Caco-2 (cell line): Measurements from ENCODE around the gene HRCT1. TPM values are rescaled to one million over a fixed set of nuclear protein-coding genes. Genes with fewer than 3 reads are reported as not detected.
A peak's percentile ranks its signal among the peaks of the same experiment; 100 is the strongest.

Experiments
- BruUV-seq: library from RNA; stranded (reverse); fragments of 400-500 nt; replicated peaks from 2 replicates; lab custom pipeline; 2021; lab: Mats Ljungman, UMichigan
- CTCF ChIA-PET: fragments of 300-600 bp; sonication (Branson Sonifier 250); formaldehyde crosslinking; loops from one replicate; lab custom pipeline; 2022; ENCODE audit warnings: antibody characterized with exemption; lab: Charles Lee
- POLR2A ChIA-PET: fragments of 300-600 bp; sonication (Branson Sonifier 250); formaldehyde crosslinking; loops from one replicate; lab custom pipeline; 2022; ENCODE audit warnings: antibody characterized with exemption; lab: Charles Lee
- DNase-seq, 2 experiments: peaks; one replicate each; pipeline versions ENCODE4 v3.0.0 to v3.0.0-alpha.2; 2020 to 2022
- H3K27me3 ChIP-seq: replicated peaks from 2 replicates; pipeline ENCODE4 v1.6.0; 2011; ENCODE audit warnings: low read length; ENCODE audit not compliant: control insufficient read depth, insufficient read depth
- H3K36me3 ChIP-seq: 2 replicates; pipeline ENCODE4 v1.5.1; 2011; ENCODE audit warnings: low read length; ENCODE audit not compliant: control insufficient read depth, insufficient read depth
- H3K4me1 ChIP-seq: fragments of 250-450 bp; sonication (Bioruptor Pico); 2 replicates; pipeline ENCODE4 v1.5.1; 2020; ENCODE audit warnings: mild to moderate bottlenecking
- H3K4me3 ChIP-seq: 2 replicates; pipeline ENCODE4 v1.5.1; 2011; ENCODE audit warnings: low read depth, mild to moderate bottlenecking, control low read depth, low read length
- H3K9me3 ChIP-seq: fragments of 250-450 bp; sonication (Bioruptor Pico); 2 replicates; pipeline ENCODE4 v1.5.1; 2020; ENCODE audit warnings: mild to moderate bottlenecking, moderate library complexity
- H3K27ac Mint-ChIP-seq: one replicate; pipeline ENCODE4 v1.8.0; 2022; ENCODE audit warnings: mixed read lengths; ENCODE audit not compliant: unreplicated experiment
- H3K27me3 Mint-ChIP-seq: one replicate; pipeline ENCODE4 v1.8.0; 2022; ENCODE audit warnings: mixed read lengths; ENCODE audit not compliant: insufficient read depth, unreplicated experiment
- H3K36me3 Mint-ChIP-seq: one replicate; pipeline ENCODE4 v1.8.0; 2022; ENCODE audit warnings: mild to moderate bottlenecking, mixed read lengths; ENCODE audit not compliant: insufficient read depth, unreplicated experiment
- H3K4me1 Mint-ChIP-seq: one replicate; pipeline ENCODE4 v1.8.0; 2022; ENCODE audit warnings: low read depth, mixed read lengths; ENCODE audit not compliant: unreplicated experiment
- H3K4me3 Mint-ChIP-seq: one replicate; pipeline ENCODE4 v1.8.0; 2022; ENCODE audit warnings: mild to moderate bottlenecking, moderate library complexity, mixed read lengths; ENCODE audit not compliant: unreplicated experiment
- H3K9me3 Mint-ChIP-seq: one replicate; pipeline ENCODE4 v1.8.0; 2022; ENCODE audit warnings: mixed read lengths; ENCODE audit not compliant: unreplicated experiment
- intact Hi-C: fragments of 100-400 bp; cut with micrococcal nuclease; formaldehyde crosslinking; loops from one replicate; pipeline ENCODE4 v1.10.0; 2022; ENCODE audit not compliant: unreplicated experiment
- total RNA-seq: library from RNA; stranded (reverse); gene quantifications from 2 replicates; pipeline ENCODE4 v1.2.3, GENCODE V29; 2022
- TF ChIP-seq, protein P1 (sequence below), 2 experiments: fragments of 200-600 bp in 1 of 2; IDR thresholded peaks; 1 replicate in 1 of 2; 2 replicates in 1 of 2; pipeline versions ENCODE4 v1.5.1 to v1.8.0; 2011 to 2022; ENCODE audit warnings: antibody characterized with exemption in 1 of 2, control low read depth in 1 of 2, inconsistent platforms in 1 of 2, low read depth in 1 of 2, low read length in 1 of 2, mild to moderate bottlenecking in 1 of 2, moderate library complexity in 1 of 2; ENCODE audit not compliant: insufficient read depth in 1 of 2, severe bottlenecking in 1 of 2, unreplicated experiment in 1 of 2

Gene HRCT1
- total RNA-seq, 1 experiment from 2014 or later: not detected

DNA sequence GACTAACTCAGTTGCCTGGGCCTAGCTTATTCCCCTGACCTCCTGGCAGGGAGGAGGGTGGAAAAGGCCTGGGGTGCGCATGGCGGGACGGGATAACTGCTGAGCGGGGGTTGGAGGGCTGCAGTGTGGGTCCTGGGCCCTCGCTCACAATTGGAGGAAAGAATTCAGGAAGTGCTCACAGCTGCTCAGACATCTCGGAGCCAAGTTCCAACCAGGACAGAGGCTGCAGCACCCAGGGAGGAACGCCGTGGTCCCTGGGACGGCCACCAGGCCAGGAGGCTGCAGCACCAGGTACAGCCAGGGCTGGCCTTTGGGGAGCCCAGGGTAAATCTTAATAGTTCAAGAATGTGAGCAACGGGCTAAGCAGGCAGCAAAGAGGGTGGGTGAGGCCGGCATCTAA is 3.3 kb downstream of the HRCT1 start, which contains the start of gene SPAAR:
Gene SPAAR, plus strand, starts transcription at position 217 of the 400 bp plus-strand sequence. CDS start 974 bp downstream, outside the sequence.
- DNase-seq: no peak
- Histone ChIP-seq H3K36me3 (no peaks in the 10 kb centered on the region), H3K4me1 (peaks cover 34% of the 10 kb centered on the region), H3K9me3 (no peaks in the 10 kb centered on the region), H3K4me3 (no peak within 1 kb of the TSS), H3K27me3 (no peaks in the 10 kb centered on the region)
- Mint-ChIP-seq H3K9me3 (no peaks in the 10 kb centered on the region), H3K27ac (peak within 1 kb of the TSS; percentile 38), H3K4me3 (no peak within 1 kb of the TSS), H3K4me1 (no peaks in the 10 kb centered on the region), H3K27me3 (no peaks in the 10 kb centered on the region), H3K36me3 (no peaks in the 10 kb centered on the region)
- CTCF ChIA-PET: no interaction called here
- POLR2A ChIA-PET: no interaction called here
- TF ChIP-seq, protein P1, sequence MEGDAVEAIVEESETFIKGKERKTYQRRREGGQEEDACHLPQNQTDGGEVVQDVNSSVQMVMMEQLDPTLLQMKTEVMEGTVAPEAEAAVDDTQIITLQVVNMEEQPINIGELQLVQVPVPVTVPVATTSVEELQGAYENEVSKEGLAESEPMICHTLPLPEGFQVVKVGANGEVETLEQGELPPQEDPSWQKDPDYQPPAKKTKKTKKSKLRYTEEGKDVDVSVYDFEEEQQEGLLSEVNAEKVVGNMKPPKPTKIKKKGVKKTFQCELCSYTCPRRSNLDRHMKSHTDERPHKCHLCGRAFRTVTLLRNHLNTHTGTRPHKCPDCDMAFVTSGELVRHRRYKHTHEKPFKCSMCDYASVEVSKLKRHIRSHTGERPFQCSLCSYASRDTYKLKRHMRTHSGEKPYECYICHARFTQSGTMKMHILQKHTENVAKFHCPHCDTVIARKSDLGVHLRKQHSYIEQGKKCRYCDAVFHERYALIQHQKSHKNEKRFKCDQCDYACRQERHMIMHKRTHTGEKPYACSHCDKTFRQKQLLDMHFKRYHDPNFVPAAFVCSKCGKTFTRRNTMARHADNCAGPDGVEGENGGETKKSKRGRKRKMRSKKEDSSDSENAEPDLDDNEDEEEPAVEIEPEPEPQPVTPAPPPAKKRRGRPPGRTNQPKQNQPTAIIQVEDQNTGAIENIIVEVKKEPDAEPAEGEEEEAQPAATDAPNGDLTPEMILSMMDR (IDR thresholded peaks at IDR 0.05; ENCODE audit: insufficient read depth in 1 of 2, low read depth in 1 of 2, low read length in 1 of 2, severe bottlenecking in 1 of 2, unreplicated experiment in 1 of 2): no peak
- no TSS peak for BruUV-seq
- intact Hi-C loops: no loop called here

DNA sequence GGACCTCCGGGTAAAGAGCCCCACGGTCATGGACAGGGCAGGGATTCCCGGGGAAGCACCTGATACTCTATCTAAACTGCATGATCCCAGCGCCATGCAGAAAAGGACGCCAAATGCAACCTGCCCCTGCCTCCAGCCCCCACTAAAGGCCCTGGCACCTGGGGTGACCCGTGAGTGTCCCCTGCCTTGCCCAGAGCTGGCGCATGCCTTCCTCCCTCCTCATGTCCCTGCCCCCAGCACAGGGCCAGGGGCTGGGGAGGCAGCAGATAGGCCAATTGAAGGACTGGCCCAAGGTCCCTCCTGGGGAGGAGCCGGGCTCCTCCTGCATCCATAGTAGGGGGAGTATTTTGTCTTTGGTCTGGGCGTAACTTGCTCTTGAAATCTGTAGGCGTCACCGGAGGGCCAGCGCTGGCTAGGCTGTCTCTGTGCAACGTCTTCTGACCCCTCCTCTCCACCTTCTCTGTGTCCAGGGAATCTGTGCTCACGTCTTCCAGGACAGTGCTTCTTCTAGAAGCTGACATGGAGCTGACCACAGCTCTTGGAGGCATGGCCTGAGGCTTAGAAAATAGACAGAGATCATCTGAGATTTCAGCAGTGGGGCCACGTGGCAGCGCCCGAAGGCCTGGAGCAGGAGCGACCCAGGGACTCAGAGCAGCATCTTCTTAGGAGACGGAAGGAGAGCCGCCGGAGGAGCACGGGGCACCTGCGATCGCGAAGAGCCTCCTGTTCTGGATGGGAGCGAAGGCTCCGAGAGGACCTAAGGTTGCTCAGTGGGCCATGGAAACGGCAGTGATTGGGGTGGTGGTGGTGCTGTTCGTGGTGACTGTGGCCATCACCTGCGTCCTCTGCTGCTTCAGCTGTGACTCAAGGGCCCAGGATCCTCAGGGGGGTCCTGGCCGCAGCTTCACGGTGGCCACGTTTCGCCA is 3.9 kb downstream of the HRCT1 start:
- intact Hi-C loops: no loop called here
- no peak for DNase-seq
- ChIA-PET CTCF (no interaction called here), POLR2A (no interaction called here)
- Histone ChIP-seq H3K9me3 (no peaks in the 10 kb centered on the region), H3K4me3 (no peak overlapping the region), H3K27me3 (no peaks in the 10 kb centered on the region), H3K4me1 (peaks cover 34% of the 10 kb centered on the region), H3K36me3 (no peaks in the 10 kb centered on the region)
- TF ChIP-seq, protein P1 (IDR thresholded peaks at IDR 0.05; ENCODE audit: insufficient read depth in 1 of 2, low read depth in 1 of 2, low read length in 1 of 2, severe bottlenecking in 1 of 2, unreplicated experiment in 1 of 2): no peak
- Mint-ChIP-seq H3K27ac (no peak overlapping the region), H3K4me1 (no peaks in the 10 kb centered on the region), H3K4me3 (no peak overlapping the region), H3K27me3 (no peaks in the 10 kb centered on the region), H3K36me3 (no peaks in the 10 kb centered on the region), H3K9me3 (no peaks in the 10 kb centered on the region)
- BruUV-seq: no TSS peak

DNA sequence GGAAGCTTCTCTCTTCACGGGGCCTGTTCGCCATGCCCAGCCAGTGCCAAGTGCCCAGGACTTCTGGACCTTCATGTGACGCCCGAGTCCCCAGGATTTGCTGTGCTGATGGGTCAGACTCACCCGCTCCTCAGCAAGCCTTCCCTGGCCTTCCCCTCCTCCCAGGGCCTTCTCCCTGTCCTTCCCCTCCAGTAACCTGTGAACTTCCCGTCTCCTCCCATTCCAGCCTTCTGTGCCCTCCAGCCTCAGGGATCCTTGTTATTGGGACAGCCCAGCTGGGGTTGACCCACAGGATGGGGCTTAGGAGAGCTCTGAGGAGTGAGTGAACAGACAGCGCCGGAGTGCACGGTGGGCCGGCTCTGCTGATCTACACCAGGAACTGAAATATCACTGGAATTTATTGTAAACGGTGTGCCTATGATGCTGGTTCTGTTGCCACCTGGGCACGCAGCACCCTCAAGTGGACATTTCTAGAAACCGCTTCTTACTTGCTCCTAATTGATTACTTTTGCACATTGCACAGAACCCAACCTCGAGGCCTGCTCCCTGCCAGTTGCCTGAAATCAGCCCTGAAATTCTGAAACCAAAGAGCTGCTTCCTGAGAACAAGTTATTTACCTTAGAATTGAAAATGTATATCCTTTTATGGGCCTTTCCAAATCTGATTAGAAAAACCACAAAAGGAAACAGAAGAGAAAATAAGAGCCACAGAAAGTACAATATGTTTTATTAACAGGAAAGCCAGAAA is 4.8 kb downstream of the HRCT1 start:
- Mint-ChIP-seq H3K36me3 (no peaks in the 10 kb centered on the region), H3K27me3 (no peaks in the 10 kb centered on the region), H3K4me3 (no peak overlapping the region), H3K4me1 (no peaks in the 10 kb centered on the region), H3K9me3 (no peaks in the 10 kb centered on the region), H3K27ac (no peak overlapping the region)
- peaks cover 26% of the 10 kb centered on the region for H3K4me1 ChIP-seq
- ChIA-PET POLR2A (no interaction called here), CTCF (no interaction called here)
- peak in 1 of 2 experiments; percentile 47 for DNase-seq
- intact Hi-C loops: no loop called here
- TF ChIP-seq, protein P1 (IDR thresholded peaks at IDR 0.05; ENCODE audit: insufficient read depth in 1 of 2, low read depth in 1 of 2, low read length in 1 of 2, severe bottlenecking in 1 of 2, unreplicated experiment in 1 of 2): peak in 1 of 2 experiments; percentile 45
- no peaks in the 10 kb centered on the region for H3K9me3 ChIP-seq
- no peaks in the 10 kb centered on the region for H3K27me3 ChIP-seq
- H3K4me3 ChIP-seq: no peak overlapping the region
- no TSS peak for BruUV-seq
- no peaks in the 10 kb centered on the region for H3K36me3 ChIP-seq
